Measurements from ENCODE around the gene SNAP25.

The SNAP25 gene

GRCh38 chr20:10342152-10342551, 123.5 kb downstream of the SNAP25 start:
- ATAC-seq (replicated peaks; ENCODE audit: extremely low read depth, poor library complexity, severe bottlenecking), result no peak
- Mint-ChIP-seq H3K36me3 (ENCODE audit: insufficient read depth) (no peaks in the 10 kb centered on the region), H3K4me3 (no peak overlapping the region), H3K9me3 (no peaks in the 10 kb centered on the region), H3K4me1 (no peaks in the 10 kb centered on the region), H3K27ac (ENCODE audit: low read depth) (no peak overlapping the region), H3K27me3 (peaks cover 17% of the 10 kb centered on the region)
- no peak for DNase-seq (ENCODE audit: low spot score in 2 of 2)

GRCh38 chr20:10344953-10345352, 126.3 kb downstream of the SNAP25 start:
- no peak overlapping the region for H3K27ac Mint-ChIP-seq (ENCODE audit: low read depth)
- no peaks in the 10 kb centered on the region for H3K27me3 Mint-ChIP-seq
- H3K9me3 Mint-ChIP-seq, result no peaks in the 10 kb centered on the region
- H3K4me1 Mint-ChIP-seq, result no peaks in the 10 kb centered on the region
- no peak overlapping the region for H3K4me3 Mint-ChIP-seq
- DNase-seq (ENCODE audit: low spot score in 2 of 2) (no peak), ATAC-seq (replicated peaks; ENCODE audit: extremely low read depth, poor library complexity, severe bottlenecking) (no peak)
- H3K36me3 Mint-ChIP-seq (ENCODE audit: insufficient read depth), result no peaks in the 10 kb centered on the region

- Mint-ChIP-seq H3K4me1 (peaks cover 20% of the 10 kb centered on the region), H3K4me3 (no peak overlapping the region), H3K27me3 (no peaks in the 10 kb centered on the region), H3K36me3 (ENCODE audit: insufficient read depth) (peaks cover 4% of the 10 kb centered on the region), H3K9me3 (no peaks in the 10 kb centered on the region), H3K27ac (ENCODE audit: low read depth) (no peak overlapping the region)
- ATAC-seq (replicated peaks; ENCODE audit: extremely low read depth, poor library complexity, severe bottlenecking), result no peak
- no peak for DNase-seq (ENCODE audit: low spot score in 2 of 2)
These were observed 128.7 kb downstream of the SNAP25 start for GRCh38 chr20:10347086-10347880.

- Mint-ChIP-seq H3K27ac (ENCODE audit: low read depth) (no peak overlapping the region), H3K4me3 (no peak overlapping the region)
- DNase-seq (ENCODE audit: low spot score in 2 of 2), result no peak
These were observed 130.5 kb downstream of the SNAP25 start for GRCh38 chr20:10349118-10349517.

GRCh38 chr20:10350188-10350842, 131.7 kb downstream of the SNAP25 start:
- Mint-ChIP-seq H3K4me1 (peaks cover 30% of the 10 kb centered on the region), H3K9me3 (no peaks in the 10 kb centered on the region), H3K36me3 (ENCODE audit: insufficient read depth) (peaks cover 4% of the 10 kb centered on the region), H3K27me3 (no peaks in the 10 kb centered on the region), H3K4me3 (peak overlapping the region; percentile 71), H3K27ac (ENCODE audit: low read depth) (peak overlapping the region; percentile 95)
- ATAC-seq (replicated peaks; ENCODE audit: extremely low read depth, poor library complexity, severe bottlenecking) (no peak), DNase-seq (ENCODE audit: low spot score in 2 of 2) (no peak)

More at GRCh38 chr20:10349118-10349517, 130.5 kb downstream of the SNAP25 start:
- peaks cover 4% of the 10 kb centered on the region for H3K36me3 Mint-ChIP-seq (ENCODE audit: insufficient read depth)
- H3K9me3 Mint-ChIP-seq, result no peaks in the 10 kb centered on the region
- no peak for ATAC-seq (replicated peaks; ENCODE audit: extremely low read depth, poor library complexity, severe bottlenecking)
- no peaks in the 10 kb centered on the region for H3K27me3 Mint-ChIP-seq
- peaks cover 30% of the 10 kb centered on the region for H3K4me1 Mint-ChIP-seq

GRCh38 chr20:10352934-10353824, 134.5 kb downstream of the SNAP25 start:
- DNase-seq (ENCODE audit: low spot score in 2 of 2) (no peak), ATAC-seq (replicated peaks; ENCODE audit: extremely low read depth, poor library complexity, severe bottlenecking) (no peak)
- no peaks in the 10 kb centered on the region for H3K27me3 Mint-ChIP-seq
- peak overlapping the region; percentile 95 for H3K27ac Mint-ChIP-seq (ENCODE audit: low read depth)
- H3K4me1 Mint-ChIP-seq, result peaks cover 30% of the 10 kb centered on the region
- no peaks in the 10 kb centered on the region for H3K9me3 Mint-ChIP-seq
- peaks cover 4% of the 10 kb centered on the region for H3K36me3 Mint-ChIP-seq (ENCODE audit: insufficient read depth)
- H3K4me3 Mint-ChIP-seq, result no peak overlapping the region

GRCh38 chr20:10356628-10357027, 138.0 kb downstream of the SNAP25 start:
- ATAC-seq (replicated peaks; ENCODE audit: extremely low read depth, poor library complexity, severe bottlenecking) (no peak), DNase-seq (ENCODE audit: low spot score in 2 of 2) (no peak)
- peaks cover 14% of the 10 kb centered on the region for H3K4me1 Mint-ChIP-seq
- no peak overlapping the region for H3K27ac Mint-ChIP-seq (ENCODE audit: low read depth)
- H3K4me3 Mint-ChIP-seq, result no peak overlapping the region
- H3K27me3 Mint-ChIP-seq, result no peaks in the 10 kb centered on the region
- H3K36me3 Mint-ChIP-seq (ENCODE audit: insufficient read depth), result no peaks in the 10 kb centered on the region
- H3K9me3 Mint-ChIP-seq, result no peaks in the 10 kb centered on the region
